ENCODE measurements around the gene OSBPL5.
A peak's percentile ranks its signal among the peaks of the same experiment; 100 is the strongest.

OSBPL5 gene

GRCh38 chr11:3047637-3048036, 117.5 kb downstream of the OSBPL5 start:
- DNase-seq (ENCODE audit: extremely low read depth, insufficient read length) = no peak
- Histone ChIP-seq H3K27me3 (replicated peaks; ENCODE audit: control insufficient read depth, insufficient read depth, low read length) (no peaks in the 10 kb centered on the region), H3K36me3 (ENCODE audit: control insufficient read depth, insufficient read depth, low read length) (peaks cover 24% of the 10 kb centered on the region), H3K4me3 (replicated peaks; ENCODE audit: low read depth, low read length) (no peak overlapping the region)
- no peak for TF ChIP-seq CTCF (IDR thresholded peaks at IDR 0.05; ENCODE audit: insufficient read depth, low read length, poor library complexity, severe bottlenecking)

GRCh38 chr11:3046641-3047040, 118.5 kb downstream of the OSBPL5 start:
- DNase-seq (ENCODE audit: extremely low read depth, insufficient read length) = no peak
- Histone ChIP-seq H3K36me3 (ENCODE audit: control insufficient read depth, insufficient read depth, low read length) (peaks cover 24% of the 10 kb centered on the region), H3K27me3 (replicated peaks; ENCODE audit: control insufficient read depth, insufficient read depth, low read length) (no peaks in the 10 kb centered on the region), H3K4me3 (replicated peaks; ENCODE audit: low read depth, low read length) (no peak overlapping the region)
- no peak for TF ChIP-seq CTCF (IDR thresholded peaks at IDR 0.05; ENCODE audit: insufficient read depth, low read length, poor library complexity, severe bottlenecking)

- H3K27me3 ChIP-seq (replicated peaks; ENCODE audit: control insufficient read depth, insufficient read depth, low read length) = no peaks in the 10 kb centered on the region
- no peak overlapping the region for H3K4me3 ChIP-seq (replicated peaks; ENCODE audit: low read depth, low read length)
- no peak for DNase-seq (ENCODE audit: extremely low read depth, insufficient read length)
- TF ChIP-seq CTCF (IDR thresholded peaks at IDR 0.05; ENCODE audit: insufficient read depth, low read length, poor library complexity, severe bottlenecking) = peak; percentile 10
- peaks cover 27% of the 10 kb centered on the region for H3K36me3 ChIP-seq (ENCODE audit: control insufficient read depth, insufficient read depth, low read length)
Observed at GRCh38 chr11:3046190-3046589, 118.9 kb downstream of the OSBPL5 start.

GRCh38 chr11:3044915-3045314, 120.2 kb downstream of the OSBPL5 start:
- TF ChIP-seq CTCF (IDR thresholded peaks at IDR 0.05; ENCODE audit: insufficient read depth, low read length, poor library complexity, severe bottlenecking) = no peak
- peaks cover 31% of the 10 kb centered on the region for H3K36me3 ChIP-seq (ENCODE audit: control insufficient read depth, insufficient read depth, low read length)

GRCh38 chr11:3044004-3044403, 121.1 kb downstream of the OSBPL5 start:
- DNase-seq (ENCODE audit: extremely low read depth, insufficient read length) = no peak

More at GRCh38 chr11:3044915-3045314, 120.2 kb downstream of the OSBPL5 start:
- no peak for DNase-seq (ENCODE audit: extremely low read depth, insufficient read length)
- Histone ChIP-seq H3K27me3 (replicated peaks; ENCODE audit: control insufficient read depth, insufficient read depth, low read length) (no peaks in the 10 kb centered on the region), H3K4me3 (replicated peaks; ENCODE audit: low read depth, low read length) (no peak overlapping the region)

More at GRCh38 chr11:3044004-3044403, 121.1 kb downstream of the OSBPL5 start:
- TF ChIP-seq CTCF (IDR thresholded peaks at IDR 0.05; ENCODE audit: insufficient read depth, low read length, poor library complexity, severe bottlenecking) = no peak
- no peak overlapping the region for H3K4me3 ChIP-seq (replicated peaks; ENCODE audit: low read depth, low read length)
- no peaks in the 10 kb centered on the region for H3K27me3 ChIP-seq (replicated peaks; ENCODE audit: control insufficient read depth, insufficient read depth, low read length)
- peaks cover 31% of the 10 kb centered on the region for H3K36me3 ChIP-seq (ENCODE audit: control insufficient read depth, insufficient read depth, low read length)

Measured in GM06990 (cell line).